T-helper 17 cell (primary cell): ENCODE results near the gene CELF1. TPM values are rescaled to one million over a fixed set of nuclear protein-coding genes. Genes with fewer than 3 reads are reported as not detected.
A peak's percentile ranks its signal among the peaks of the same experiment; 100 is the strongest.
"Not testable (repeated sequence)": the region's sequence is repeated elsewhere in the genome, so short reads cannot be mapped to it uniquely, and the experiment has no call there.

Source experiments
- ATAC-seq: fragments of 150-1000 bp; cut with Tn5 transposase; 2 replicates; pipeline ENCODE4 v1.10.0; 2021; ENCODE audit warnings: mild to moderate bottlenecking, moderate library complexity
- DNase-seq, 3 donors: peaks; one replicate each; pipeline versions ENCODE4 v3.0.0 to v3.0.0-alpha.2; 2020 to 2021
- H3K9me3 ChIP-seq: one replicate; pipeline ENCODE4 v1.7.0; 2013; ENCODE audit warnings: low read length, mild to moderate bottlenecking; ENCODE audit not compliant: control insufficient read depth, poor library complexity, severe bottlenecking
- H3K27ac Mint-ChIP-seq: one replicate; pipeline ENCODE4 v1.8.0; 2022; ENCODE audit warnings: mild to moderate bottlenecking, moderate library complexity, mixed read lengths
- H3K27me3 Mint-ChIP-seq: one replicate; pipeline ENCODE4 v1.8.0; 2022; ENCODE audit warnings: mixed read lengths
- H3K36me3 Mint-ChIP-seq: one replicate; pipeline ENCODE4 v1.8.0; 2022; ENCODE audit warnings: low read depth, mixed read lengths
- H3K4me1 Mint-ChIP-seq: one replicate; pipeline ENCODE4 v1.8.0; 2022; ENCODE audit warnings: mild to moderate bottlenecking, mixed read lengths
- H3K4me3 Mint-ChIP-seq: one replicate; pipeline ENCODE4 v1.8.0; 2022; ENCODE audit warnings: mild to moderate bottlenecking, moderate library complexity, mixed read lengths
- total RNA-seq, 4 donors: library from RNA in 2 of 4; stranded (reverse) in 2 of 4; gene quantifications; one replicate each; pipeline ENCODE4 v1.2.3 and lab custom pipeline; 2022 to 2026

CELF1 gene
- total RNA-seq, 2 donors from 2014 or later = 113 to 127 TPM

- no peak for DNase-seq
- Mint-ChIP-seq H3K36me3 (peaks cover 11% of the 10 kb centered on the region), H3K27ac (peak overlapping the region; percentile 41), H3K27me3 (no peaks in the 10 kb centered on the region), H3K4me3 (no peak overlapping the region), H3K4me1 (peaks cover 8% of the 10 kb centered on the region)
- ATAC-seq = no peak
- no peaks in the 10 kb centered on the region for H3K9me3 ChIP-seq
Measured at GRCh38 chr11:47470671-47471070, 82.3 kb downstream of the CELF1 start.

- no peak for DNase-seq
- ATAC-seq = no peak
- no peak overlapping the region for H3K4me3 Mint-ChIP-seq
- H3K27ac Mint-ChIP-seq = peak overlapping the region; percentile 27
- H3K36me3 Mint-ChIP-seq = peaks cover 8% of the 10 kb centered on the region
- no peaks in the 10 kb centered on the region for H3K27me3 Mint-ChIP-seq
- no peaks in the 10 kb centered on the region for H3K9me3 ChIP-seq
- peaks cover 9% of the 10 kb centered on the region for H3K4me1 Mint-ChIP-seq
Measured at GRCh38 chr11:47469361-47470179, 83.4 kb downstream of the CELF1 start.

GRCh38 chr11:47468598-47469214 is 84.2 kb downstream of the CELF1 start:
- peak overlapping the region; percentile 6 for H3K27ac Mint-ChIP-seq
- no peak for DNase-seq

GRCh38 chr11:47467357-47467756 is 85.6 kb downstream of the CELF1 start:
- no peaks in the 10 kb centered on the region for H3K27me3 Mint-ChIP-seq
- H3K36me3 Mint-ChIP-seq = peaks cover 4% of the 10 kb centered on the region
- H3K27ac Mint-ChIP-seq = no peak overlapping the region
- H3K4me1 Mint-ChIP-seq = peaks cover 9% of the 10 kb centered on the region
- H3K9me3 ChIP-seq = no peaks in the 10 kb centered on the region
- no peak overlapping the region for H3K4me3 Mint-ChIP-seq
- ATAC-seq = no peak
- DNase-seq = no peak

More at GRCh38 chr11:47468598-47469214, 84.2 kb downstream of the CELF1 start:
- peaks cover 9% of the 10 kb centered on the region for H3K4me1 Mint-ChIP-seq
- H3K36me3 Mint-ChIP-seq = peaks cover 8% of the 10 kb centered on the region
- no peaks in the 10 kb centered on the region for H3K27me3 Mint-ChIP-seq
- ATAC-seq = no peak
- no peak overlapping the region for H3K4me3 Mint-ChIP-seq
- H3K9me3 ChIP-seq = no peaks in the 10 kb centered on the region

- no peak for DNase-seq
- Mint-ChIP-seq H3K4me3 (no peak overlapping the region), H3K27ac (no peak overlapping the region), H3K27me3 (no peaks in the 10 kb centered on the region), H3K36me3 (peaks cover 4% of the 10 kb centered on the region), H3K4me1 (peaks cover 11% of the 10 kb centered on the region)
- no peak for ATAC-seq
- H3K9me3 ChIP-seq = no peaks in the 10 kb centered on the region
Measured at GRCh38 chr11:47466701-47467250, 86.2 kb downstream of the CELF1 start.

- H3K9me3 ChIP-seq = no peaks in the 10 kb centered on the region
- Mint-ChIP-seq H3K36me3 (peaks cover 4% of the 10 kb centered on the region), H3K4me3 (no peak overlapping the region), H3K4me1 (peaks cover 11% of the 10 kb centered on the region), H3K27ac (peak overlapping the region; percentile 59), H3K27me3 (no peaks in the 10 kb centered on the region)
- ATAC-seq (no peak), DNase-seq (no peak)
Measured at GRCh38 chr11:47466201-47466600, 86.7 kb downstream of the CELF1 start.

- H3K36me3 Mint-ChIP-seq = peaks cover 2% of the 10 kb centered on the region
- no peak for ATAC-seq
- no peak overlapping the region for H3K27ac Mint-ChIP-seq
- peaks cover 9% of the 10 kb centered on the region for H3K4me1 Mint-ChIP-seq
- H3K4me3 Mint-ChIP-seq = no peak overlapping the region
- DNase-seq = no peak
- H3K9me3 ChIP-seq = no peaks in the 10 kb centered on the region
- no peaks in the 10 kb centered on the region for H3K27me3 Mint-ChIP-seq
Measured at GRCh38 chr11:47464483-47464882, 88.4 kb downstream of the CELF1 start.

GRCh38 chr11:47461876-47462275 is 91.1 kb downstream of the CELF1 start:
- Mint-ChIP-seq H3K4me1 (peaks cover 4% of the 10 kb centered on the region), H3K36me3 (no peaks in the 10 kb centered on the region), H3K27ac (peak overlapping the region; percentile 29), H3K4me3 (no peak overlapping the region), H3K27me3 (no peaks in the 10 kb centered on the region)
- no peak for DNase-seq
- ATAC-seq = no peak
- no peaks in the 10 kb centered on the region for H3K9me3 ChIP-seq

GRCh38 chr11:47460571-47461235 is 92.2 kb downstream of the CELF1 start:
- H3K27me3 Mint-ChIP-seq = no peaks in the 10 kb centered on the region
- no peak overlapping the region for H3K27ac Mint-ChIP-seq
- H3K4me3 Mint-ChIP-seq = no peak overlapping the region
- no peaks in the 10 kb centered on the region for H3K36me3 Mint-ChIP-seq
- H3K4me1 Mint-ChIP-seq = peaks cover 4% of the 10 kb centered on the region
- H3K9me3 ChIP-seq = no peaks in the 10 kb centered on the region
- DNase-seq = no peak
- ATAC-seq = no peak

GRCh38 chr11:47454258-47454671 is 98.7 kb downstream of the CELF1 start:
- peak; percentile 28 to 41 (median 29) for DNase-seq
- H3K27me3 Mint-ChIP-seq, H3K4me3 Mint-ChIP-seq, H3K4me1 Mint-ChIP-seq, H3K36me3 Mint-ChIP-seq, H3K9me3 ChIP-seq: not testable (repeated sequence)
- peak; percentile 96 for ATAC-seq
- peak overlapping the region; percentile 74 for H3K27ac Mint-ChIP-seq

GRCh38 chr11:47453365-47453764 is 99.6 kb downstream of the CELF1 start:
- Mint-ChIP-seq H3K4me1 (peaks cover 6% of the 10 kb centered on the region), H3K27me3 (no peaks in the 10 kb centered on the region), H3K36me3 (no peaks in the 10 kb centered on the region), H3K27ac (peak overlapping the region; percentile 74), H3K4me3 (no peak overlapping the region)
- DNase-seq (no peak), ATAC-seq (no peak)
- H3K9me3 ChIP-seq = no peaks in the 10 kb centered on the region

GRCh38 chr11:47451990-47452389 is 100.9 kb downstream of the CELF1 start:
- H3K36me3 Mint-ChIP-seq = no peaks in the 10 kb centered on the region
- no peak overlapping the region for H3K4me3 Mint-ChIP-seq
- peaks cover 6% of the 10 kb centered on the region for H3K4me1 Mint-ChIP-seq
- ATAC-seq (no peak), DNase-seq (no peak)
- no peaks in the 10 kb centered on the region for H3K9me3 ChIP-seq
- H3K27ac Mint-ChIP-seq = no peak overlapping the region
- H3K27me3 Mint-ChIP-seq = no peaks in the 10 kb centered on the region

- DNase-seq = no peak
- no peak for ATAC-seq
- Mint-ChIP-seq H3K4me1 (peaks cover 6% of the 10 kb centered on the region), H3K27me3 (no peaks in the 10 kb centered on the region), H3K4me3 (no peak overlapping the region), H3K36me3 (no peaks in the 10 kb centered on the region), H3K27ac (no peak overlapping the region)
- no peaks in the 10 kb centered on the region for H3K9me3 ChIP-seq
Measured at GRCh38 chr11:47451436-47451835, 101.5 kb downstream of the CELF1 start.
